Endothelial cell of umbilical vein (primary cell): ENCODE data around the gene FSD1. TPM values are rescaled to one million over a fixed set of nuclear protein-coding genes. Genes with fewer than 3 reads are reported as not detected.
A peak's percentile ranks its signal among the peaks of the same experiment; 100 is the strongest.

Experiments used
- Bru-seq: library from RNA; stranded (reverse); fragments of 400-500 nt; gene quantifications from one replicate; lab custom pipeline; 2021; lab: Mats Ljungman, UMichigan
- BruChase-seq, 2 experiments: library from RNA; stranded (reverse); fragments of 400-500 nt; gene quantifications; one replicate each; lab custom pipeline; 2021; lab: Mats Ljungman, UMichigan
- BruUV-seq: library from RNA; stranded (reverse); fragments of 400-500 nt; replicated peaks from 2 replicates; lab custom pipeline; 2021; lab: Mats Ljungman, UMichigan
- CTCF ChIA-PET: fragments of 300-600, 350-600 bp; sonication (Branson Sonifier 250); formaldehyde crosslinking; loops from one replicate; lab custom pipeline; 2021; ENCODE audit warnings: antibody characterized with exemption, inconsistent platforms; lab: Charles Lee
- POLR2A ChIA-PET: fragments of 300-600, 350-600 bp; sonication (Branson Sonifier 250); formaldehyde crosslinking; loops from one replicate; lab custom pipeline; 2021; ENCODE audit warnings: antibody characterized with exemption, inconsistent platforms; lab: Charles Lee
- DNase-seq: peaks from one replicate; pipeline ENCODE4 v3.0.0-alpha.2; 2011; ENCODE audit warnings: low read depth, low spot score
- FAIRE-seq: peaks from 2 replicates; lab custom pipeline; 2011; peaks lifted over from hg19 to GRCh38; lab: Jason Lieb, UNC
- H2AFZ ChIP-seq: 2 replicates; pipeline ENCODE4 v1.6.0; 2012; ENCODE audit warnings: low read depth, low read length, control low read depth, inconsistent platforms
- H3K27ac ChIP-seq: 2 replicates; pipeline ENCODE4 v1.5.1; 2011; ENCODE audit warnings: low read depth, mild to moderate bottlenecking, control low read depth, low read length, moderate library complexity; ENCODE audit not compliant: insufficient read depth
- H3K27me3 ChIP-seq, 2 experiments: 2 replicates each; pipeline versions ENCODE4 v1.6.0 to v1.6.1; 2011; ENCODE audit warnings: low read length in 2 of 2, mixed read lengths in 1 of 2; ENCODE audit not compliant: control insufficient read depth in 2 of 2, insufficient read depth in 2 of 2
- H3K36me3 ChIP-seq, 2 experiments: 2 replicates in 1 of 2; 3 replicates in 1 of 2; pipeline ENCODE4 v1.5.1; 2011; ENCODE audit warnings: low read length in 2 of 2, mild to moderate bottlenecking in 1 of 2, moderate library complexity in 1 of 2; ENCODE audit not compliant: control insufficient read depth in 2 of 2, insufficient read depth in 2 of 2; ENCODE audit errors: extremely low read depth in 1 of 2
- H3K4me1 ChIP-seq: 3 replicates; pipeline ENCODE4 v1.5.1; 2011; ENCODE audit warnings: mild to moderate bottlenecking, low read length; ENCODE audit not compliant: control insufficient read depth, insufficient read depth; ENCODE audit errors: extremely low read depth
- H3K4me2 ChIP-seq: 2 replicates; pipeline ENCODE4 v1.6.1; 2011; ENCODE audit warnings: low read length, control low read depth, mixed read lengths; ENCODE audit not compliant: insufficient read depth
- H3K4me3 ChIP-seq, 3 experiments: fragments of 200-600 bp in 1 of 3; sonication (generic), shearing (Covaris generic) in 1 of 3; replicated peaks in 1 of 3; 2 replicates each; pipeline ENCODE4 v1.5.1; 2011 to 2016; ENCODE audit warnings: control low read depth in 3 of 3, low read length in 3 of 3, mild to moderate bottlenecking in 2 of 3, inconsistent platforms in 1 of 3, low read depth in 1 of 3, moderate library complexity in 1 of 3; ENCODE audit not compliant: insufficient read depth in 1 of 3
- H3K79me2 ChIP-seq: 2 replicates; pipeline ENCODE4 v1.6.0; 2012; ENCODE audit warnings: low read length, inconsistent platforms; ENCODE audit not compliant: control insufficient read depth, insufficient read depth
- H3K9ac ChIP-seq: replicated peaks from 2 replicates; pipeline ENCODE3; 2011; ENCODE audit warnings: low read length, control low read depth; ENCODE audit not compliant: insufficient read depth; ENCODE audit errors: extremely low read depth
- H3K9me1 ChIP-seq: replicated peaks from 3 replicates; pipeline ENCODE4 v1.6.0; 2011; ENCODE audit warnings: mild to moderate bottlenecking, low read length; ENCODE audit not compliant: control insufficient read depth, insufficient read depth; ENCODE audit errors: extremely low read depth
- H3K9me3 ChIP-seq: replicated peaks from 2 replicates; pipeline ENCODE4 v1.5.1; 2012; ENCODE audit warnings: low read length, inconsistent platforms; ENCODE audit not compliant: control insufficient read depth, insufficient read depth
- H4K20me1 ChIP-seq: replicated peaks from 2 replicates; pipeline ENCODE3; 2011; ENCODE audit warnings: mild to moderate bottlenecking, low read length; ENCODE audit not compliant: control insufficient read depth, insufficient read depth; ENCODE audit errors: extremely low read depth
- EZH2 ChIP-seq: IDR thresholded peaks from 2 replicates; pipeline ENCODE4 v1.6.1; 2012; ENCODE audit warnings: borderline replicate concordance, low read depth, mild to moderate bottlenecking, moderate library complexity, low read length, inconsistent platforms; ENCODE audit not compliant: severe bottlenecking
- FOS ChIP-seq: IDR thresholded peaks from 2 replicates; pipeline ENCODE4 v1.6.1; 2011; ENCODE audit warnings: mild to moderate bottlenecking, low read length, moderate library complexity, borderline replicate concordance; ENCODE audit not compliant: insufficient read depth
- GATA2 ChIP-seq: IDR thresholded peaks from 2 replicates; pipeline ENCODE4 v1.7.0; 2011; ENCODE audit warnings: low read depth, mild to moderate bottlenecking, moderate library complexity, mixed read lengths, low read length; ENCODE audit not compliant: insufficient read length, insufficient read depth
- JUN ChIP-seq: IDR thresholded peaks from 2 replicates; pipeline ENCODE4 v1.6.1; 2011; ENCODE audit warnings: borderline replicate concordance, low read depth; ENCODE audit not compliant: insufficient read length, insufficient read depth
- MYC ChIP-seq: IDR thresholded peaks from one replicate; pipeline ENCODE4 v1.6.1; 2011; ENCODE audit warnings: mild to moderate bottlenecking, low read depth, low read length
- POLR2A ChIP-seq: IDR thresholded peaks from 2 replicates; pipeline ENCODE4 v1.6.1; 2012; ENCODE audit warnings: low read depth, mild to moderate bottlenecking, control low read depth, low read length
- POLR2AphosphoS5 ChIP-seq: IDR thresholded peaks from 2 replicates; pipeline ENCODE4 v1.6.1; 2012; ENCODE audit warnings: low read depth, mild to moderate bottlenecking, control low read depth, low read length, moderate library complexity; ENCODE audit not compliant: insufficient read depth
- dilution Hi-C: fragments of 300-500 bp; cut with MboI; formaldehyde crosslinking; loops from one replicate; pipeline ENCODE4 v1.15.0; 2019; ENCODE audit warnings: low sequenced_read_pairs; ENCODE audit not compliant: extremely low pct_ligation_motif_present
- intact Hi-C: fragments of 100-400 bp; cut with micrococcal nuclease; formaldehyde crosslinking; loops from one replicate; pipeline ENCODE4 v1.10.0; 2022
- long read RNA-seq: library from polyadenylated mRNA; stranded (forward); transcript quantifications from one replicate; pipeline ENCODE4 v2.0.0, GENCODE V29; 2021
- polyA minus RNA-seq, 3 experiments: library from RNA; depleted of rRNA, polyadenylated mRNA; stranded (reverse); fragments of >200 nt; gene quantifications; 1 replicate in 1 of 3; 2 replicates in 2 of 3; pipeline ENCODE4 v1.2.3, GENCODE V29; 2011
- polyA plus RNA-seq, 4 experiments: library from polyadenylated mRNA; depleted of rRNA in 3 of 4; stranded (reverse) in 3 of 4; unstranded in 1 of 4; fragments of >200 nt; gene quantifications; 2 replicates each; pipeline versions ENCODE4 v1.2.1 to v1.2.3, GENCODE V29; 2011 to 2012; ENCODE audit warnings: missing spikeins in 1 of 4
- total RNA-seq: library from RNA; stranded (reverse); gene quantifications from 2 replicates; pipeline ENCODE4 v1.2.3, GENCODE V29; 2021
- TF ChIP-seq, protein P1 (sequence below): IDR thresholded peaks from 2 replicates; pipeline ENCODE4 v1.6.1; 2011; ENCODE audit not compliant: insufficient read depth, insufficient read length
- TF ChIP-seq, protein P2 (sequence below), 2 donors: IDR thresholded peaks; 1 replicate in 1 of 2; 2 replicates in 1 of 2; pipeline ENCODE4 v1.5.1; 2011; ENCODE audit warnings: low read length in 2 of 2, mild to moderate bottlenecking in 2 of 2, moderate library complexity in 2 of 2, control low read depth in 1 of 2, inconsistent platforms in 1 of 2, low read depth in 1 of 2; ENCODE audit not compliant: insufficient read depth in 1 of 2; ENCODE audit errors: extremely low read depth in 1 of 2

FSD1 gene
- 25.8 and 26.0 TPM in 2 replicates for total RNA-seq
- 55.5 and 95.4 TPM in 2 replicates for polyA plus RNA-seq
- 29.1 and 37.6 TPM in 2 replicates for polyA plus RNA-seq (2011; cell fraction: cytosol; rRNA removed)
- 63.2 and 66.5 TPM in 2 replicates for polyA plus RNA-seq (2011; cell fraction: nucleus; rRNA removed)
- polyA plus RNA-seq (2012), result 27.7 and 38.5 TPM in 2 replicates
- 11.9 and 17.9 TPM in 2 replicates for polyA minus RNA-seq
- polyA minus RNA-seq (2011; cell fraction: cytosol; rRNA and poly(A)+ RNA removed), result 3.1 TPM
- polyA minus RNA-seq (2011; cell fraction: nucleus; rRNA and poly(A)+ RNA removed), result 7.2 and 10.6 TPM in 2 replicates
- Bru-seq, nascent RNA, result percentile 36 among the genes with signal in this experiment
- BruChase-seq, experiment 1, labeled RNA remaining after a 6-hour chase, result percentile 55 among the genes with signal in this experiment
- percentile 51 among the genes with signal in this experiment for BruChase-seq, experiment 2, labeled RNA remaining after a 2-hour chase
- long read RNA-seq, transcript FSD1-204 (13 exons, 1,634 nt), result minor isoform, 7 of 78 reads
- long read RNA-seq, transcript FSD1-201 (13 exons, 1,831 nt), result major isoform, 54 of 78 reads
- long read RNA-seq, partial matches to known transcripts, result 4 of 78 reads
- long read RNA-seq, other reads (novel, unspliced or antisense), result 13 of 78 reads

DNA sequence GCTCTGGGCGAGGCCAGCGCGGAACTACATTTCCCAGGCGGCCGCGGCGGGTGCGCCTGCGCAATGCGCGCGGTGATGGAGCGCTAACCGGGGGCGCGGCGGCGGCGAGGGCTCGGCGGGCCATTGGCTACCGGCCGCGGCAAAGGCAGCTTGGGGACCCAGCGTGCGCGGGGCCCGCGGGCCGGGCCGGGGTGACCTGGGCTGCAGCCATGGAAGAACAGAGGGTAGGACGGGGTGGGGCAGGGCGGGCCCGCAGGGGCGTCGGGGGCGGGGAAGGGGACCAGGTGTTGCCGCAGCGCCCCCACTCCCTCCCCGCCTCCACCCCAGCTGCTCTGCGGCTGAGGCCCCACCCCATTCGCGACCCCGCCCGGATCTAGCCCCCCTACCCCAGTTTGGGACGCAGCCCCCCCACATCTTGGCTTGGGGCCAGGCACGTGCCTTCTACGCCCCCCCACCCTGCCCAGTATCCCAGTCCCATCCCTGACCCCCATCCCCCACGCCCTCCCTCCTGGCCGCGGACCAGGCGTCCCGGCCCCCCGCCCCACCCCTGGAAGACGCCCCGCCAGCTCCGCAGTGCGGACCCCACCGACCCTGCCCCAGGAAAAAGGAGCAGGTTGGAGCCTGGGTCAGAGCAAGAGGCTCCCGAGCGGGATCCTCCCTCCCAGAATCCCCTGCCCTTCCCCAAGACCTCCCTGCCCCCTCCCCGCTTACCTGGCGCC lies at the start of gene FSD1:
Gene FSD1, plus strand, starts transcription at position 61 of the 719 bp plus-strand sequence. Its CDS starts 149 bp downstream, at position 210.
- CTCF ChIA-PET, result interaction anchor here (0.6 to 1.0 kb wide), 2 partner anchors 26 to 48 kb away, joined by 3 to 4 read pairs; no protein-coding TSS in a partner anchor
- no peak within 1 kb of the TSS for H3K9ac ChIP-seq

More for the DNA sequence above, at the start of gene FSD1:
- FAIRE-seq (peak; percentile 63), DNase-seq (peak; percentile 47)
- H3K4me2 ChIP-seq, result peak within 1 kb of the TSS; percentile 17
- no peaks in the 10 kb centered on the region for H3K79me2 ChIP-seq
- H3K36me3 ChIP-seq, result peaks cover 0 to 3% of the 10 kb centered on the region in 2 experiments
- dilution Hi-C loops, result no loop called here
- H3K9me1 ChIP-seq, result no peaks in the 10 kb centered on the region
- peak within 1 kb of the TSS in 2 of 3 experiments; percentile 40 to 66 for H3K4me3 ChIP-seq
- no peaks in the 10 kb centered on the region for H3K9me3 ChIP-seq
- H3K4me1 ChIP-seq, result no peaks in the 10 kb centered on the region
- H3K27ac ChIP-seq, result no peak within 1 kb of the TSS
- peak within 1 kb of the TSS; percentile 49 for H2AFZ ChIP-seq
- intact Hi-C loops, result no loop called here
- POLR2A ChIA-PET, result no interaction called here
- H3K27me3 ChIP-seq, result no peaks in the 10 kb centered on the region
- H4K20me1 ChIP-seq, result no peaks in the 10 kb centered on the region
- TF ChIP-seq GATA2 (no peak), JUN (no peak), FOS (no peak), EZH2 (no peak), POLR2A (no peak), POLR2AphosphoS5 (no peak), MYC (no peak)
- TF ChIP-seq, protein P1, sequence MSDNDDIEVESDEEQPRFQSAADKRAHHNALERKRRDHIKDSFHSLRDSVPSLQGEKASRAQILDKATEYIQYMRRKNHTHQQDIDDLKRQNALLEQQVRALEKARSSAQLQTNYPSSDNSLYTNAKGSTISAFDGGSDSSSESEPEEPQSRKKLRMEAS, result no peak
- TF ChIP-seq, protein P2, sequence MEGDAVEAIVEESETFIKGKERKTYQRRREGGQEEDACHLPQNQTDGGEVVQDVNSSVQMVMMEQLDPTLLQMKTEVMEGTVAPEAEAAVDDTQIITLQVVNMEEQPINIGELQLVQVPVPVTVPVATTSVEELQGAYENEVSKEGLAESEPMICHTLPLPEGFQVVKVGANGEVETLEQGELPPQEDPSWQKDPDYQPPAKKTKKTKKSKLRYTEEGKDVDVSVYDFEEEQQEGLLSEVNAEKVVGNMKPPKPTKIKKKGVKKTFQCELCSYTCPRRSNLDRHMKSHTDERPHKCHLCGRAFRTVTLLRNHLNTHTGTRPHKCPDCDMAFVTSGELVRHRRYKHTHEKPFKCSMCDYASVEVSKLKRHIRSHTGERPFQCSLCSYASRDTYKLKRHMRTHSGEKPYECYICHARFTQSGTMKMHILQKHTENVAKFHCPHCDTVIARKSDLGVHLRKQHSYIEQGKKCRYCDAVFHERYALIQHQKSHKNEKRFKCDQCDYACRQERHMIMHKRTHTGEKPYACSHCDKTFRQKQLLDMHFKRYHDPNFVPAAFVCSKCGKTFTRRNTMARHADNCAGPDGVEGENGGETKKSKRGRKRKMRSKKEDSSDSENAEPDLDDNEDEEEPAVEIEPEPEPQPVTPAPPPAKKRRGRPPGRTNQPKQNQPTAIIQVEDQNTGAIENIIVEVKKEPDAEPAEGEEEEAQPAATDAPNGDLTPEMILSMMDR (IDR thresholded peaks at IDR 0.05; ENCODE audit: extremely low read depth in 1 of 2, insufficient read depth in 1 of 2, low read depth in 1 of 2, low read length in 2 of 2), result no peak
- no TSS peak for BruUV-seq
